NOMO-1 treated with dmso at 0.1 percent for 144 hours (cell line): ENCODE measurements around the gene TSPAN15.
"Not testable (repeated sequence)": the region's sequence is repeated elsewhere in the genome, so short reads cannot be mapped to it uniquely, and the experiment has no call there.

ENCODE experiments used
- DNase-seq: peaks from one replicate; lab custom pipeline; 2025; ENCODE audit not compliant: unreplicated experiment; lab: John Stamatoyannopoulos, UW

Gene TSPAN15

DNA sequence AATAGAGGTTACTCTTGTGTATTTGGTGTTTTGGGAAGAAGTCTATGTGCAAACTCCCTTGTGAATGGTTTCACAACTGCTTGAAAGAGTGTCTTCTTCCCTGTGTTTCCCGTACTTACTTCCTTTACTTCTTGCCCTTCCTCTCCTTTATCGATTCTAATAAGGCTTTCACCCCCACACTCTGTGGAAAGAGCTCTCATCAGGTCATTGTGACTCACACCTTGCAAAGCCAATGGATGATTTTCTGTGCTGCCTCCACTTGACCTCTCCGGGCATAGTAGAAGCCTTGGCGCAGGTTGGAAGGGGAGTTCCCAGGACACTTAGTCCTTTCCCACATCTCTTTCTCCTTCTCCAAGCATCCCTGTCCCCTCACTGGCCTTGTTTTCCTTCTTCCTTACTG, 6.2 kb upstream of the TSPAN15 start:
- no peak for DNase-seq

DNA sequence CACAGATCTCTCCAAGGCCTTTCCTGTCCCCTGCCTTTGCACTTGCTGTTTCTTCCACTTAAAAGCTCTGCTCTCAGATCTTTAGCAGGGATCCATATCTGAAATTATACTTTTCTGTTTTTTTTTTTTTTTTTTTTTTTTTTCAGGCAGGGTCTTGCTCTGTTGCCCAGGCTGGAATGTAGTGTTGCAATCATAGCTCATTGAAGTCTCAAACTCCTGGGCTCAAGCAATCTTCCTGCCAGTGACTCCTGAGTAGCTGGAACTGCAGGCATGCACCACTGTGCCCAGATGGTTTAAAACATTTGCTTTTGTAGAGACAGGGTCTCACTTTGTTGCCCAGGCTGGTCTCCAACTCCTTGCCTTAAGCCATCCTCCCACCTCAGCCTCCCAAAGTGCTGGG, 5.0 kb upstream of the TSPAN15 start:
- DNase-seq = no peak

DNA sequence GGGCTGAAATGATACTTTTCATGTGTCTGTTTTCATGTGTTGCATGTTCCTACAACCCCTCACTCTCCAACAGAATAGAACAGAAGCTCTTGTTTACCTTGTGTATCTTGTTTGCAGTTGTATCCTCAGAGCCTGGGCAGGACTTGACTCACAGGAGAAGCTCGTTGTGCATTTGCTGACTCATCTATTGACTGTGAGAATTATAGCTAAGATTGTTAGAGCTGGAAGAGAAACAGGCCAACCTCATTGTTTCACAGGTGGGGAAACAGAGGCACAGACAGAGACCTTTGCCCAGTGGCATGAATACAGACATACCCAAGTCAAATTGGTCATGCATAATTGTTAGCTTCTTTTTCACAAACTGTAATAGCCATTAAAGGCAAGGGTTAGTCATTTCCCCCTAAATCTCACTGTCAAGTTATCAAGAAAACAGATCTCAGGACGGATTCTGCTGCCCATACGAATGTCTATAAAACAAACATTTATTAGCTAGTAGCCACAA, 4.6 kb upstream of the TSPAN15 start:
- no peak for DNase-seq

DNA sequence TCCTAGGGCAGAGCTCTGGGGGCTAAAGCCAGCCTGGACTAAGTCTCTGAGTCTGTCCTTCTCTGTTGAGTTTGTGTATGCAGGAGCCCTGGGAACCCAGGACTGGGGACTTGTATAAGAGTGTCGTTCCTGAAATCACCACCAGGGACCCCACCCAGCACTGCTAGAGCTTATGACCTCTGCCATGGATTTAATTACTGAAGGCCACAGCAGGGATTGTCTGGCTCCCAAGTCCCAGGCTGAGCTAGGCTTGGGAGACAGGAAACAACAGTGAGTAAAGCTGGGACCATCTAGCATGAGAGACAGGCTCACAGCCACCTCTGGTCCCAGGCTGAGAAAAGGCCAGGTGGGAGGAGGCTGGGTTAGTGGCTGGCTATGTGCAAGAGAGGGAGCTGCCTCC, 1.4 kb upstream of the TSPAN15 start:
- no peak for DNase-seq

DNA sequence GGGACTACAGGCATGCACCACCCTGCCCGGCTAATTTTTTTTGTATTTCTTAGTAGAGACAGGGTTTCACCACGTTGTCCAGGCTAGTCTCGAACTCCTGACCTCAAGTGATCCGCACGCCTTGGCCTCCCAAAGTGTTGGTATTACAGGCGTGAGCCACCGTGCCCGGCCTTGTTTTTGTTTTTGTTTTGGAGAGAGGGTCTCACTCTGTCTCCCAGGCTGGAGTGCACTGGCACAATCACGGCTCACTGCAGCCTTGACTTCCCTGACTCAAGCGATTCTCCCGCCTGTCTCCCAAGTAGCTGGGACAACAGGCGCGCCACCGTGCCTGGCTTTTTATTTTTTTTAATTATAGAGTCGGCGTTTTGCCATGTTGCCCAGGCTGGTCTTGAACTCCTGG, 870 bp upstream of the TSPAN15 start:
- DNase-seq = not testable (repeated sequence)

DNA sequence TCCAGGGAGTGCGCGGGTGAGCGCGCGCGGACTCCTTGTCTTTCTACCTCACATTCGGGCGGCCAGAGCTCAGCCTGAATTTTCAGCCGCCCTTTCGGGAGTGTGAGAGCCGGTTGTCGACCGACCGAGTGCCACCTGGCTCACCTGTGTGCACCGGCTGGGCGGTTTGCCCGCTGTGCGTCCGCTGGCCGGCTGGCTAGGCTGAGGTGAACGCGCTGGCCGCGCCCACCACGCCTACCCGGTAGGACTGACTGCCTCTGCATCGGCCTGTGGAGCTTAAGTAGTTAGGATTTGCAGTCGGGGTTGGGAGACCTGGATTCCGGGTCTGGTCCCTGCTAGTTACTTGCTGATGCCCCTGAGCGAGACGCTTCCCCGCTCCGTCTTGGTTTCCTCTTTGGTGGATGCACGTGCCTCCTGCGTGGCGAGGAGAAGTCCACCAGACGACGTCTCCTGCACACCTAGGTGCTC, 553 bp downstream of the TSPAN15 start:
- DNase-seq = no peak

DNA sequence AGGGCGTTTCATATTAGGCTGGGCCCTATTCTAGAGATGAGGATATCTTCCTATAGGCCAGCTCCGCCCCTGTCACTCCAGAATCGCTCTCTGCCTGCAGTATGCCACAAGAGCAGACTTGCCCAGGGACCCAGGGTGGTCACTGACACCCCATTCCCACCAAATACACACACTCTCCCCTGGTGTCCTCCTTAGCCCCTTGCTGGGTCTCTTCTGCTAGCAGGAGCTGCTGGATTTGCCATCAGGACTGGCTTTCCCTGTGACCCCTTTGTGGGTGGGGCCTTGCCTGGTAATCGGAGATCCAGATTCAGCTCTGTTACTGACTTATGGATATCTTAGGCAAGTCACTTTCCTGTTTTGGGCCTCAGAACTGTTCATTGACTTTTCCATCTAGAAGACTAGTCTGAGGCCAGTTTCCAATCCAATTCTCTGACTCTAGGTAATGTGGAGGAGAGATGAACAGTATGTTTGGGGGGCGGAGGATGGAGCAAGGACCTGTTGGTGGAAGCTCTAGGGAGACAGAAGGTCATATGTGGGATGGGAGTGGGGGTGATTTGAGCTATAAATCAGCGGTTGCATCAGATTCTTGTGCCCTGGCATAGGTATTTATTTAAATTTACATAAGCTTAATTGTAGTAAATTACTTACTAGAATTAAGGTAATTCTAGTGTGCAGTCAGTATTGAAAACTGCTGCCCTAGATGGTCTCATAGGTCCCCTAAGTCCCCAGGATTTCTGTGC, 1.6 kb downstream of the TSPAN15 start:
- no peak for DNase-seq

DNA sequence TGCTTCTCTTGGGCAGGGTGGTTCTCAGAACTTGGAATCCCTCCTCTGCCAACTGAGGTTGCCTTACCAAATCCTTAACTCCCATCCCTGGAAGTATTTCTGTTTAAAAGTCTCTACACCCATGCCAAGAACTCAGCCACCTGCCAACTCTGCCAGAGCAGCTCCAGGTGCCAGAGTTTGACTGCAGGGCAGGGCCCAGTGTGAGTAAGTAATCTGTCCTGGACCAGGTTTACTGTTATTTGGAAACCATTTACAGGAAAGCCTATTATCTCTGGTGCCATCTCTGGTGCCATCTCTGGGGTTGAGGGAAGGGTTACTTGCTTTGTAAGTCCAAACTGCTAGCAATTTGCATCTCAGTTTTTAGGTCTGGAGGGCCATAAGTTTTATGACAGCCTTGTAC, 2.5 kb downstream of the TSPAN15 start:
- DNase-seq = no peak

DNA sequence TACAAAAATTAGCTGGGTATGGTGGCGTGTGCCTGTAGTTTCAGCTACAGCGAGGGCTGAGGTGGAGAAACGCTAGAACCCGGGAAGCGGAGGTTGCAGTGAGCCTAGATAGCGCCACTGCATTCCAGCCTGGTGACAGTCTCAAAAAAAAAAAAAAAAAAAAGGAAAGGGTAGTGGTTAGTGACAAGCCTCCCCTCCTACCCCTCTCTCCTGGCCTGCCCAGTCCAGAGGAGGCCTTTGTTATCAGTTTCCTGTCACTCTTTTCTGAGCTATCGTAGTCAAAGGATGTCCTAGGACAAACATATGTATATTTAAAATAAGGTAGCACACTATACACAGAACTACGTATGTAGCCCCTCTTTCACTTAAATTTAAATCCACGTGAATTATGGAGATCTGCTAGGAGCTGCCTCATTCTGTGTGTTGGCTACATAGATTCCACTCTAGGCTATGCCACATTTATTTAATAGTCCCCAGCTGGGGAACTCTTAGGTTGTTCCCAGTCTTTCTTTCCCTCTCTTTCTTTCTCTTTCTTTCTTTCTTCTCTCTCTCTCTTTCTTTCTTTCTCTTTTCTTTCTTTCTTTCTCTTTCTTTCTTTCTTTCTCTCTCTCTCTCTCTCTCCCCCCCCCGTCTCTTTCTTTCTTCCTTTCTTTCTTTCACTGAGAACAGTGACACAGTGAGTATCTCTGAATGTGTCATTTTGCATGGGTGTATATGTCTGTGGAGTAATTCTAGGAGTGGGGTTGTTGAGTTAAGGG, 3.9 kb downstream of the TSPAN15 start:
- no peak for DNase-seq

DNA sequence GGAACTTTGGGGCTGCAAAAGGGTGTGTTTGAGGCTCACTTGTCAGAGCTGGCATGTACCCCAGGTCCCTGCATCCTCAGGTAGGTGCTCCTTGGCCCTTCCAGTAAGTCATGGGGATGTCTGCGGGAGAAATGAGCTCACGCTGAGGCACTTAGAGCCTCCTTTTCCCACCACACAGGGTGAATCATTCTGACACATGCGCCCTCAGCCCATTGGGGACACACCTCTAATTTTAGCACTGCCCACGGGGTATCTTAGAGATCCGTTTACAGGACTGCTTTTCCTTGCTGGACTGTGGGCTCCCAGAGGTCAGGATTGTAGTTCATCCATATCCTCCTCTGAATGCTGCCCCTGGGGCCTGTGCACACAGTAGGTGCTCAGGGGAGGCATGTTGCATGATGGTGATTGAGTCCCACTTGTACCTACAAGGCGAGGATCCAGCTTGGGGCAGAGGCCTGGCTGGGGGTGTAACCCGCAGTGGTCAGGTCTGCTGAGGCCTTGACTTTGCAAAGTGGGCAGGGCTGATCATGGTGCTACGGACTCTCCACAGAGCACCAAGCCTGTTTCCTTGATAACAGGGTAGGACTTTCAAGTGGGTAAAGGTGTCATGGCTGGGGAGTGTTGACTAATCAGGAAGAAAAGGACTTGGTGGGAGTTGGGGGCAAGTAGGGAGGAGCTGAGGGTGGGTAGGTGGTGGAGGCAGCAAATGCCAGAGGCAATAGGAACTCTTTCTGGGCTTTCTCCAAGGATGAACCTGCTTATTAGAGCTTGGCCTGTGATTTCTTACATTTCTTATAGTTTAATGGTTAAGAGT, 5.8 kb downstream of the TSPAN15 start:
- DNase-seq = no peak

DNA sequence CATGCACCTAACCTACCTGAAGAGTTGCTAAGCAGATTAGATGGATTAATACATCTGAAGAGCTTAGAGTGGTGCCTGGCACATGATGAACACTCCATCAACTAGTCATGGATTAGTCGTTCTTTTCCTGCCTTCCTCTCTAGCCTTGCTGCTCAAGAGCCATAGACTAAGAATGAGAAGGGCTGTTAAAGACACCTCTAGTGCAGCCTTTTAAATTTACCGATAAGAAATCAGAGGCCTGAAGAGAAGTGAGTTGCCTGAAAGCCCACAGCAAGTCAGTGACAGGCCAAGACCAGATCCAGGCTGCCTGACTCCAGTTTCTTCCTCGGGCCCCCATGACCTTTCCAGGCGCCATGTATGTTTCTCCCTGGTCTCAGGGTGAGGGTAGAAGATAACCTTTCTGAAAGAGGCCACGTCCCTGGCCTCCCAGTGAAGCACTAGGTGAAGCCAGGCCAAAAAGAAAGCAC, 6.5 kb downstream of the TSPAN15 start:
- no peak for DNase-seq

DNA sequence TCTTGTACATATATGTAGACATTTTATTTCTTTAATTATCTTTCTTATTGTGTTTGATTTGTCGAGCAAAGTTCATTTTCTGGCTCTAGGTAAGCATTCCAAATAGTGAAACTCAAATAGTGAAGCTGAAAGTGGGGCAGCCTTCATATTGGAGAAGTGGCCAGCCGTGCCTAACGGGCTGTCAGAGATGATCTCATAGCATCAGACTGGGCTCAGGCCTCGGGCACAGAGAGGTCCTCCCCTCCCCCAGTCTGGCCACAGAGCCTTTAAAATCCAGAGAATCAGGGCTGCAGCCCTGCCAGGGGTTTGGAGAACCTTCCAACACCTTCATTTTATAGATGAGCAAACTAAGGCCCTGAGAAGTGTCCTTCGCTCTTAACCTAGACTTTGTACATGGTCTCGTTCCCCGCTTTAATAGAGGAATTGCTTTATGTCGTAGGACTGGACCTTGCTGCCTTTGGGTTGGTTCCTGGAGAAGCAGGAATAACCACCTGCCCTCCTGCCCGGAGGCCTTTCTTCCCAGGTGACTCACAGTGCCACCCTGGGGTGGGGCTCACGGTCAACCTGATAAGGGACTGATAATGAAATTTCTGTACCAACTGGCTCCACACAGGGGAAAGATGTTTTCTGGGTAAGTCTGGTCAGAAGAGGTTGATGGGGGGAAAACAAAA, 7.3 kb downstream of the TSPAN15 start:
- no peak for DNase-seq

DNA sequence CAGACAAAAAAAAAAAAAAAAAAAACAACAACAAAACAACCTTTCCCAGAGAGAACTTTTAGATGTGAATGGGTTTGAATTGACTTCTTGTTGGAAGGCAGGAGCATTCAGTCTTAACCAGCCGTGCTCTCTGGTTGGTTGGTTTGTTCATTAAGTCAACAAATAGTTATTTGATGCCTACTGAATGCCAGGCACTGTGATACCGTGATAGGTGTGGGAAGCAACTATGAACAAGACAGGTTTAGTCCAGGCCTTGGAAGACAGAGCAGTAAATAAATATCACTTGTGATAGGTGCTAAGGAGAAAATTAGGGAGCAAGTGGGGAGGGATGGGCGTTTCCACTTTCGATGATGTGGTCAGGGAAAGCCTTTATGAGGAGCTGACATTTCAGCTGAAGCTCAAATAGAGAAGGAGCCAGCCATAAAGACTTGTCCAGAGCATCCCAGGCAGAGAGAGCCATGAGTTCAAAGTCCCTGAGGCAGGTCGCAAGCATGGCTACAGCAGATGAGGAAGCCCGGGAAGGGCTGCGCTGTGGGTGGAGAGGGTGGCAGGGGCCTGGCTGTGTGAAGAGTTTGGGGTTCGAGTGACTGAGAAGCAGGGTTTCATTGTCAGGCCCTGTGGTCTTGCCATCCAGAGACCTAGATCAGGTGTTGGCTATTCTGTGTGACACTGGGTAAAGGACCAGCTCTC, 8.0 kb downstream of the TSPAN15 start:
- no peak for DNase-seq

DNA sequence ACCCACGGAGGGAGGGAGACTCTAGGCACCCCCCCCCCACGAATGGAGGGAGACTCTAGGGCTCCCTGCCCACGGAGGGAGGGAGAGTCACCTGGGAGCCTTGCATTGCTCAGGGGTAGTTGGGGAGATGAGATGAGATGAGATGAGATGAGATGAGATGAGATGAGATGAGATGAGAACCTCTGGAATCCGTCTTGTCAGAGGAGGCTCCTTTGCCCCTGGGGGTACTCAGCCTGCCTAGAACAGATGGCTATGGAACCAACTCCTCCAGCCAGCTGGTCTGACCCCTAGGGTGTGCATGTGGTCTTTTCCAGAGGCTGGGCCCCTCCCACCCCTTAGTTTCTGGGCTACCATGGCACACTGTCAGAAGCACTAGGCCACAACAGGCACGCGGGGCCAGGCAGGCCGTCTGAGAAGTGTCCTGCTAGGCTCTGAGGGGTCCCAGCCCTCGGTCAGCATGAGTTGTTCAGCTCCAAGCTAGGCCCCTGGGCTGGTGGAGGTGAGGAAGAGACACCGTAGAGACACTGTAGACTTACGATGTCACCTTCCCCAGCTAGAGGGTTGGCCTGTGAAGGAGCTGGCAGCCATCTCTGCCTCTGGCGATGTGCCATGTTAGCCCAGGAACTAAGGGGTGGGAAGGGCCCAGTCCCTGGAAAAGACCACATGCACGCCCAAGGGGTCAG, 8.8 kb downstream of the TSPAN15 start:
- no peak for DNase-seq

DNA sequence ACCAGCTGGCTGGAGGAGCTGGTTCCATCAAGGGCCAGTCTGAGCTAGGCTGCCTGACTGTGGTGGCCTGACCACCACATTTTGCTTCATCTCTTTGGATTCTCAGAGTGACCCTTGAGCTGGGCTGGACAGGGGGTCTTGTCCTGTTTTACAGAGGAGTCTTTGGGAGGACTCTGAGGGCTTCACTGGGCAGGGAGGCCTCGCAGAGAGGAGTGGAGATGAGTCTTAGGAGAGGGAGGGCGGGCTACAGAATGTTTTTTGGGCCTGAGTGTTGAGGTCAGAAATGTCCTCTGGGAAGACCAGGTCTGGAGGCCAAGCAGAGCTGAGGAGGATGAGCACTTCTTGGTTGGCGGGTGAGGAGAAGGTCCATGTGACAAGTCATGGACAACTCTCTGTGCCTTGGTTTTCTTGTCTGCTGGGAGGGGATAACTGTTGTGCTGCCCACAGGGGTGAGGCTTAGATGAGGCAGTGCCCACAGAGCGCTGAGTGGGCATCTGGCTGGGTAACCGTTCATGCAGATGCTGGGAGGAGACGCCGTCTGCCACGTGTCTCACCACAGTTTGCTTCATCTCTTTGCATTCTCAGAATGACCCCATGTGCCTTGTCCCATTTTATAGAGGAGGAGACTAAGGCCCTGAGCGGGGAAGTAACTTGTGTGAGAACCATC, 9.4 kb downstream of the TSPAN15 start:
- no peak for DNase-seq

DNA sequence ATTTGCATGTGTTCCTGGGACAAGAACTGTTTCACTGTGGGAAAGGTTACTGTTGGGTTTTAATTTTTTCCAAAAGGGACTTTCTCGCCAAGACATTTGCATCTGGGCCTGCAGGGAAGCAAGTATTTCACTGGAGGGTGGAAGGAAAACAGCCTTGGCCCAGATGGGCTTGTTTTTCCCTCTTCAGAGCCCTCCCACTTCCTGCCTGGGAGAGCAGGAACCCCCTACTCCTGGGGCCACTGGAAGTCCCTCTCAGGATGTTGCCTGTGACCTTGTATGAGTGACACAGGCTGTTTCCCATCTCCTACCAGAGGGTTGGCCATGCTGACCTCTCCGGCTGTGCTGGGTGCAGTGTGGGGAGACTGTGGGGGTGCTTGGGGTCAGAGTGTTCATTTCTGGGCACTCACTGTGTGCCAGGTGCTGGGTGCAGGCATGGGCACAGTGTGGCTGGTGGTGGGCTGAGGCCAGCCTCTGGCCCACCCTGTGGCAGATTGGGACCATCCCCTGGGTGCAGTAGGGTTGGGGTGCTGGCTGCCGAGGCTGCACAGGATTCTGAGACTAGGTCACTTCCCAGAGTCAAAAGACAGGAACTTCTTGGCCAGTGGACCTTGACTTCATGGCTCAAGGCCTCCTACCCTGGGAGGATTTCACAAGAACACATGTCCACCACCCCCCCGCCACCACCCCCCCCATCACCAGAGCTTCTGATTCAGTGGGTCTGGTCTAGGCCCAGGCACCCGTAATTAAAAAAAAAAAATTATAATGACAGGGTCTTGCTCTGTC, 10.2 kb downstream of the TSPAN15 start:
- no peak for DNase-seq

DNA sequence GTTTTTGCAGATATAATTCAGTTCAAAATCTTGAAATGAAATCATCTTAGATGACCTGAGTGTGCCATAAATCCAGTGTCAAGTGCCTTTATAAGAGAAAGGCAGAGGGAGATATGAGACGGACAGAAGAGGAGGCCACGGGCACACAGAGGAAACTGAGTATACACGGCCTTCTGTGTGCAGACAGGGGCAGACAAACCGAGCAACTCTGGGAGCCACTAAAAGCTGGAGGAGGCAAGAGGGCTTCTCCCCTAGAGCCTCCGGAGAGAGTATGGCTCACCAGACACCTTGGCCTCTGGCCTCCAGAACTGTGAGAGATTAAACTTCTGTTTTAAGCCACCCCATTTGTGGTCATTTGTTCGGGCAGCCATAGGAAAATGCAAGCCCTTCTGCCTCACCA, 12.6 kb downstream of the TSPAN15 start:
- no peak for DNase-seq

DNA sequence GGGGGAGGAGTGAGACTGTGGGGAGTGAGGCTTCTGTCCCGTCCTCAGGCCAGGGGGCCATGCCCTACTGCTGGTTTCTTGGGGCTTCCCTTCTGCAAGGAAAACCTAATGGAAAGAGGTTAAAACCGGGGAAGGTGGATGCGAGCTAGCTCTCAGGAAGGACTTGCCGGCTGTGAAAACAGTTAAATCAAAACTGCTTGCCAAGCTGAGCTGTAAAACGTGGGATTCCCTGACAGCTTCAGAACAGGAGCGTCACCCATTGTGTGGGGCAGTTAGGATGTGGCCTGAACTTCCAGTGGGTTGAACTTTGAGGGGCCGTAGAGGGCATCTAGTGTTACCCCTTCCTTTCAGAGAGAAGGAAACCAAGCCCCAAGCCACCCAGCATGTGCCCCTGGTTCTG, 13.1 kb downstream of the TSPAN15 start:
- no peak for DNase-seq
